Cardiac muscle cell (in vitro differentiated cells and primary cell): ENCODE measurements around the gene DQX1. TPM values are rescaled to one million over a fixed set of nuclear protein-coding genes. Genes with fewer than 3 reads are reported as not detected.

Experiments
- DNase-seq, 2 donors: peaks; one replicate each; pipeline versions ENCODE4 v3.0.0 to v3.0.0-alpha.2; 2010 to 2017; ENCODE audit warnings: low read depth in 1 of 2, low spot score in 1 of 2
- H3K27ac ChIP-seq: fragments of 200-600 bp; sonication (generic); 2 replicates; pipeline ENCODE4 v1.5.1; 2016
- H3K27me3 ChIP-seq: fragments of 200-600 bp; sonication (generic); 2 replicates; pipeline ENCODE4 v1.6.0; 2016; ENCODE audit warnings: control low read depth
- H3K36me3 ChIP-seq: fragments of 200-600 bp; sonication (generic); 2 replicates; pipeline ENCODE4 v1.5.1; 2016; ENCODE audit warnings: control low read depth
- H3K4me1 ChIP-seq: fragments of 200-600 bp; sonication (generic); 2 replicates; pipeline ENCODE4 v1.8.1; 2017; ENCODE audit warnings: low read depth, mild to moderate bottlenecking, mixed run types
- H3K4me3 ChIP-seq: fragments of 200-600 bp; sonication (generic); 2 replicates; pipeline ENCODE4 v1.5.1; 2016; ENCODE audit warnings: mild to moderate bottlenecking
- H3K9me3 ChIP-seq: fragments of 200-600 bp; sonication (generic); 2 replicates; pipeline ENCODE4 v1.5.1; 2017; ENCODE audit warnings: low read depth, mild to moderate bottlenecking, control low read depth
- CTCF ChIP-seq: IDR thresholded peaks from 2 replicates; pipeline ENCODE4 v1.5.1; 2012; ENCODE audit warnings: low read depth, mild to moderate bottlenecking, low read length
- polyA plus RNA-seq: library from polyadenylated mRNA; unstranded; fragments of >200 nt; fragmentation: Nextera tagmentation; extraction: Ambion mirVana; gene quantifications from 2 replicates; pipeline ENCODE4 v1.2.1, GENCODE V29; 2016
- total RNA-seq: library from RNA; depleted of rRNA; stranded (reverse); fragments of >200 nt; gene quantifications from 2 replicates; pipeline ENCODE4 v1.2.3, GENCODE V29; 2016

The DQX1 gene
- total and polyA plus RNA-seq, 2 experiments from 2014 or later: 0.67 to 0.98 TPM

- no peaks in the 10 kb centered on the region for H3K27me3 ChIP-seq
Observed at GRCh38 chr2:74533464-74533863, 7.4 kb upstream of the DQX1 start.

GRCh38 chr2:74532222-74532621 is 6.2 kb upstream of the DQX1 start:
- H3K27ac ChIP-seq: no peak overlapping the region
- no peak overlapping the region for H3K4me3 ChIP-seq
- no peaks in the 10 kb centered on the region for H3K27me3 ChIP-seq
- DNase-seq: peak in 1 of 2 donors; percentile 68
- peaks cover 9% of the 10 kb centered on the region for H3K36me3 ChIP-seq
- TF ChIP-seq CTCF: peak; percentile 31
- no peaks in the 10 kb centered on the region for H3K9me3 ChIP-seq
- peaks cover 9% of the 10 kb centered on the region for H3K4me1 ChIP-seq

More at GRCh38 chr2:74533464-74533863, 7.4 kb upstream of the DQX1 start:
- Histone ChIP-seq H3K4me1 (peaks cover 8% of the 10 kb centered on the region), H3K9me3 (no peaks in the 10 kb centered on the region), H3K27ac (no peak overlapping the region), H3K4me3 (no peak overlapping the region), H3K36me3 (peaks cover 9% of the 10 kb centered on the region)
- DNase-seq: no peak
- TF ChIP-seq CTCF: no peak

GRCh38 chr2:74531666-74532065 is 5.6 kb upstream of the DQX1 start:
- no peak for DNase-seq
- Histone ChIP-seq H3K27me3 (no peaks in the 10 kb centered on the region), H3K4me1 (peaks cover 9% of the 10 kb centered on the region), H3K9me3 (no peaks in the 10 kb centered on the region), H3K36me3 (peaks cover 11% of the 10 kb centered on the region), H3K27ac (no peak overlapping the region), H3K4me3 (no peak overlapping the region)
- TF ChIP-seq CTCF: no peak

- Histone ChIP-seq H3K27me3 (no peaks in the 10 kb centered on the region), H3K4me3 (peak overlapping the region; percentile 82), H3K9me3 (no peaks in the 10 kb centered on the region), H3K27ac (no peak overlapping the region), H3K4me1 (peaks cover 9% of the 10 kb centered on the region), H3K36me3 (peaks cover 19% of the 10 kb centered on the region)
- peak; percentile 44 to 54 for DNase-seq
- no peak for TF ChIP-seq CTCF
Observed at GRCh38 chr2:74530239-74531187, 4.5 kb upstream of the DQX1 start.

- DNase-seq: peak; percentile 100
- Histone ChIP-seq H3K4me1 (peaks cover 9% of the 10 kb centered on the region), H3K27me3 (no peaks in the 10 kb centered on the region), H3K36me3 (peaks cover 19% of the 10 kb centered on the region), H3K9me3 (no peaks in the 10 kb centered on the region), H3K4me3 (peak within 1 kb of the TSS; percentile 82), H3K27ac (peak within 1 kb of the TSS; percentile 84)
- no peak for TF ChIP-seq CTCF
Observed at GRCh38 chr2:74529357-74530238, 3.6 kb upstream of the DQX1 start, which contains the start of the genes AUP1 and HTRA2. AUP1 (minus strand) TSS chr2:74529706; CDS start chr2:74529629, 77 bp downstream. HTRA2 (plus strand) TSS chr2:74529933; CDS start chr2:74530007, 74 bp downstream.
